HEK293 (cell line): ENCODE results near the gene TMCO2.

Experiments used
- CTCF ChIA-PET: fragments of 350-600 bp; formaldehyde crosslinking; extraction: SDS; loops from one replicate; lab custom pipeline; 2021; ENCODE audit warnings: antibody characterized with exemption; lab: Yijun Ruan, JAX
- POLR2A ChIA-PET: fragments of 300-600 bp; formaldehyde crosslinking; extraction: SDS; loops from one replicate; lab custom pipeline; 2020; ENCODE audit warnings: antibody characterized with exemption, inconsistent platforms; lab: Yijun Ruan, JAX
- H3K27ac ChIP-seq: fragments of 200-500 bp; sonication (Bioruptor generic); 2 replicates; pipeline ENCODE4 v1.5.1; 2014; ENCODE audit warnings: low read depth, low read length, control low read depth, inconsistent platforms; ENCODE audit errors: extremely low read depth
- H3K36me3 ChIP-seq, 2 experiments: fragments of 200-500 bp in 1 of 2; sonication (Bioruptor generic) in 1 of 2; 1 replicate in 1 of 2; 2 replicates in 1 of 2; pipeline ENCODE4 v1.5.1; 2014 to 2017; ENCODE audit warnings: inconsistent platforms in 2 of 2, low read length in 2 of 2; ENCODE audit not compliant: control insufficient read depth in 2 of 2, insufficient read depth in 1 of 2
- H3K4me1 ChIP-seq: fragments of 200-500 bp; sonication (Bioruptor generic); 2 replicates; pipeline ENCODE4 v1.5.1; 2014; ENCODE audit warnings: mild to moderate bottlenecking, low read length, inconsistent platforms; ENCODE audit not compliant: control insufficient read depth, insufficient read depth
- H3K4me3 ChIP-seq: 2 replicates; pipeline ENCODE4 v1.5.1; 2011; ENCODE audit warnings: low read depth, mild to moderate bottlenecking, control low read depth, low read length, moderate library complexity
- H3K9me3 ChIP-seq: fragments of 200-500 bp; sonication (Bioruptor generic); 2 replicates; pipeline ENCODE4 v1.5.1; 2014; ENCODE audit warnings: low read depth, low read length, inconsistent platforms; ENCODE audit not compliant: control insufficient read depth, insufficient read depth
- EGR2 ChIP-seq: fragments of 450-650 bp; formaldehyde crosslinking; IDR thresholded peaks from 2 replicates; pipeline ENCODE4 v1.5.1; 2016; ENCODE audit warnings: low read depth, missing biosample characterization, missing genetic modification characterization
- GFI1B ChIP-seq: fragments of 450-650 bp; formaldehyde crosslinking; IDR thresholded peaks from 2 replicates; pipeline ENCODE4 v1.5.1; 2016; ENCODE audit warnings: missing biosample characterization, missing genetic modification characterization
- OSR2 ChIP-seq: fragments of 450-650 bp; formaldehyde crosslinking; IDR thresholded peaks from 2 replicates; pipeline ENCODE4 v1.5.1; 2016; ENCODE audit warnings: missing biosample characterization, missing genetic modification characterization
- PBX3 ChIP-seq: sonication (generic); formaldehyde crosslinking; IDR thresholded peaks from 2 replicates; pipeline ENCODE4 v1.8.1; 2022; ENCODE audit warnings: mild to moderate bottlenecking, moderate library complexity, missing genetic modification reagents
- PRDM1 ChIP-seq: fragments of 450-650 bp; formaldehyde crosslinking; IDR thresholded peaks from 2 replicates; pipeline ENCODE4; 2016; ENCODE audit warnings: missing biosample characterization, missing genetic modification characterization
- PRDM2 ChIP-seq: fragments of 450-650 bp; formaldehyde crosslinking; IDR thresholded peaks from 2 replicates; pipeline ENCODE4 v1.5.1; 2016; ENCODE audit warnings: missing biosample characterization, missing genetic modification characterization, borderline replicate concordance
- REPIN1 ChIP-seq: fragments of 450-650 bp; formaldehyde crosslinking; IDR thresholded peaks from 2 replicates; pipeline ENCODE4 v1.5.1; 2017; ENCODE audit warnings: missing biosample characterization, missing genetic modification characterization, low read depth
- ZNF214 ChIP-seq: fragments of 450-650 bp; formaldehyde crosslinking; IDR thresholded peaks from 2 replicates; pipeline ENCODE4 v1.5.1; 2017; ENCODE audit warnings: missing biosample characterization, mild to moderate bottlenecking, missing genetic modification characterization, borderline replicate concordance
- ZNF24 ChIP-seq: fragments of 450-650 bp; formaldehyde crosslinking; IDR thresholded peaks from 2 replicates; pipeline ENCODE4 v1.5.1; 2016; ENCODE audit warnings: missing biosample characterization, missing genetic modification characterization
- ZNF292 ChIP-seq: fragments of 450-650 bp; formaldehyde crosslinking; IDR thresholded peaks from 2 replicates; pipeline ENCODE4 v1.5.1; 2016; ENCODE audit warnings: low read depth, missing biosample characterization, missing genetic modification characterization, borderline replicate concordance
- ZNF530 ChIP-seq: fragments of 450-650 bp; formaldehyde crosslinking; IDR thresholded peaks from 2 replicates; pipeline ENCODE4 v1.5.1; 2016; ENCODE audit warnings: low read depth, missing biosample characterization, missing genetic modification characterization
- ZNF621 ChIP-seq: fragments of 450-650 bp; formaldehyde crosslinking; IDR thresholded peaks from 2 replicates; pipeline ENCODE4 v1.5.1; 2017; ENCODE audit warnings: missing biosample characterization, missing genetic modification characterization
- ZNF692 ChIP-seq: fragments of 450-650 bp; formaldehyde crosslinking; IDR thresholded peaks from 2 replicates; pipeline ENCODE4 v1.5.1; 2016; ENCODE audit warnings: missing biosample characterization, missing genetic modification characterization
- ZNF843 ChIP-seq: fragments of 450-650 bp; formaldehyde crosslinking; IDR thresholded peaks from 2 replicates; pipeline ENCODE4 v1.5.1; 2016; ENCODE audit warnings: missing biosample characterization, missing genetic modification characterization

Gene TMCO2

GRCh38 chr1:40300651-40301050 is 52.9 kb downstream of the TMCO2 start:
- POLR2A ChIA-PET, result interaction anchor here (0.6 kb wide), 1 partner anchor 18 kb away, joined by 3 read pairs; no protein-coding TSS in a partner anchor
- CTCF ChIA-PET, result no interaction called here

More at GRCh38 chr1:40300651-40301050, 52.9 kb downstream of the TMCO2 start:
- H3K4me1 ChIP-seq, result no peaks in the 10 kb centered on the region
- H3K4me3 ChIP-seq, result no peak overlapping the region
- TF ChIP-seq PBX3 (CRISPR knock-in tag) (no peak), ZNF214 (tag by site-specific recombination) (no peak), REPIN1 (tag by site-specific recombination) (no peak), GFI1B (tag by site-specific recombination) (no peak), ZNF621 (tag by site-specific recombination) (no peak), ZNF530 (tag by site-specific recombination) (no peak), ZNF24 (no peak), PRDM1 (no peak), ZNF843 (tag by site-specific recombination) (no peak), ZNF692 (tag by site-specific recombination) (no peak), ZNF292 (tag by site-specific recombination) (no peak), OSR2 (no peak), EGR2 (tag by site-specific recombination) (no peak), PRDM2 (no peak)
- TF ChIP-seq, all 188 proteins: peak for 0
- no peak overlapping the region for H3K27ac ChIP-seq
- H3K9me3 ChIP-seq, result no peaks in the 10 kb centered on the region
- H3K36me3 ChIP-seq, result no peaks in the 10 kb centered on the region
